HG03159 (cell line): ENCODE results near the gene MAP1LC3B2.
A peak's percentile ranks its signal among the peaks of the same experiment; 100 is the strongest.

Experiments
- ATAC-seq: cut with Tn5 transposase; IDR thresholded peaks from one replicate; pipeline ENCODE4 v1.9.1; 2021; ENCODE audit warnings: mild to moderate bottlenecking, moderate library complexity; ENCODE audit not compliant: unreplicated experiment

MAP1LC3B2 gene

GRCh38 chr12:116537101-116537904, 21.9 kb upstream of the MAP1LC3B2 start:
- no peak for ATAC-seq

- ATAC-seq, result peak; percentile 61
Observed at GRCh38 chr12:116538076-116538591, 21.0 kb upstream of the MAP1LC3B2 start.

- ATAC-seq, result no peak
Observed at GRCh38 chr12:116538682-116539305, 20.4 kb upstream of the MAP1LC3B2 start.

- no peak for ATAC-seq
Observed at GRCh38 chr12:116539361-116539771, 19.8 kb upstream of the MAP1LC3B2 start.

GRCh38 chr12:116539905-116540482, 19.2 kb upstream of the MAP1LC3B2 start:
- no peak for ATAC-seq

GRCh38 chr12:116540622-116541152, 18.5 kb upstream of the MAP1LC3B2 start:
- no peak for ATAC-seq

- no peak for ATAC-seq
Observed at GRCh38 chr12:116541547-116542344, 17.4 kb upstream of the MAP1LC3B2 start.

GRCh38 chr12:116542345-116542956, 16.7 kb upstream of the MAP1LC3B2 start:
- ATAC-seq, result no peak

- ATAC-seq, result no peak
Observed at GRCh38 chr12:116544656-116545055, 14.5 kb upstream of the MAP1LC3B2 start.

- no peak for ATAC-seq
Observed at GRCh38 chr12:116545144-116545543, 14.0 kb upstream of the MAP1LC3B2 start.

- no peak for ATAC-seq
Observed at GRCh38 chr12:116545936-116546335, 13.2 kb upstream of the MAP1LC3B2 start.

GRCh38 chr12:116547955-116548501, 11.2 kb upstream of the MAP1LC3B2 start:
- peak; percentile 80 for ATAC-seq

GRCh38 chr12:116549993-116550392, 9.2 kb upstream of the MAP1LC3B2 start:
- no peak for ATAC-seq

GRCh38 chr12:116551151-116551550, 8.0 kb upstream of the MAP1LC3B2 start:
- ATAC-seq, result no peak

GRCh38 chr12:116551619-116551951, 7.6 kb upstream of the MAP1LC3B2 start:
- no peak for ATAC-seq

GRCh38 chr12:116551952-116552772, 7.0 kb upstream of the MAP1LC3B2 start:
- ATAC-seq, result no peak

GRCh38 chr12:116552773-116553373, 6.3 kb upstream of the MAP1LC3B2 start:
- ATAC-seq, result no peak

- no peak for ATAC-seq
Observed at GRCh38 chr12:116556356-116556952, 2.7 kb upstream of the MAP1LC3B2 start.
